ENCODE data around the gene SLX4.
"Not testable (repeated sequence)": the region's sequence is repeated elsewhere in the genome, so short reads cannot be mapped to it uniquely, and the experiment has no call there.

The SLX4 gene

DNA sequence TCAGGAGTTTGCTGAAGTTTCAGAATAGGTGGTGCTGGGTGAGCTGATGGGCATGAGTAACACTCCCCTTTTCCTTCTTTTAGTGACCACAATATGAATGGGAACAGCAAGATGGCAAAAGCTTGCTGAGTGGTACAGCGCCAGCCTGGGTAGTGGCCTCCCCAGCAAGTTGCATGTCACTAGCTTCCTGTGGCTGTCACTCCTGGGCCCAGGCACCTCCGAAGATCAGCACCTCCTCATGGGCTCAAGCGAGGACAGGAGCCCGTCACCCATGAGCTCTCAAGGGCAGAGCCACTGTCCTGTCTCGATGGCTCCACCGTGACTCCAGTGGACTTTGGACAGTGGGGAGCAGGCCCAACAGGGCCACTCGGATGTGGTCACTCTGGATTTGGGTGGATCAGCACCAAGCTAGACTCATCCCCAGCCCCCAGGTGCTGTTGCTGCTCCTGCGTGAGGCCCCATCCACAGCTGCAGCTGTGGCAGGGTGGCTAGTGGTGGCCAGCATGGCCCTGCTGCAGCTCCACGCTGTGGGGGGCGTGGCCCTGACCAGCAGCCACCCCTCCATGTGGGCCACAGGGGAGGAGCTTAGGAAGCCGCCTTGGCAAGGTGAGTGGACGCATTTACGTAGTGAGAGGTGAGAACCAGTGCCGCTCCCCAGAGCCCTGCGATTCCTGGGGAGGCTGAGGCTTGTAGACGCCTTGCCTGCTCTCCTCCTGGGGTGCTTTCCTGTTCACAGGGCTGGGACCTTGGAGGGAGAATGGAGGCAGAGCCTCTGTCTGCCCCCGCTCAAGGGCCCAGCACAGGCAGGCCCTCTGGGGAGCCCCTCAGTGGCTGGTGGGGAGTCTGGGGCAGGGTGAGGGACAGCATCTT, 29.5 kb upstream of the SLX4 start:
- DNase-seq (ENCODE audit: low read depth) = no peak

DNA sequence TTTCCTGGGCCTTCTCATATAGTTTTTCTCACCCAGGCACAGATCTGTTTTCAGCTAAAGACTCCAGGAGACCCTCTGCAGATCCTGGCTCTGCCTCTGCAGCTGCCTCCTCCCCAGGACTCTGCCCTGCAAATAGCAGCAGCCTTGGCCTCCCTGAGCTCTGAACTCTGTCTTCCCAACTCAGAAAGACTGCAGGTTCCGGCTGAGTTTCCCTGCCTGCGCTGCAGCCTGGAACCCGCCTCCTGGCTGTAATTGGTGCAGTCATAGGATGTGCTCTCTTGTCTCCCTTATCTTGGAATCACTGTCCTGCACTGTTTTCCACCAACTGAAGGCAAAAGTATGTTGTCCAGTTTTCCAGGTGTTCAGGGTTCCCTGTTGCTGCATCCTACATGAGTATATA, 28.8 kb upstream of the SLX4 start:
- no peak for DNase-seq (ENCODE audit: low read depth)

DNA sequence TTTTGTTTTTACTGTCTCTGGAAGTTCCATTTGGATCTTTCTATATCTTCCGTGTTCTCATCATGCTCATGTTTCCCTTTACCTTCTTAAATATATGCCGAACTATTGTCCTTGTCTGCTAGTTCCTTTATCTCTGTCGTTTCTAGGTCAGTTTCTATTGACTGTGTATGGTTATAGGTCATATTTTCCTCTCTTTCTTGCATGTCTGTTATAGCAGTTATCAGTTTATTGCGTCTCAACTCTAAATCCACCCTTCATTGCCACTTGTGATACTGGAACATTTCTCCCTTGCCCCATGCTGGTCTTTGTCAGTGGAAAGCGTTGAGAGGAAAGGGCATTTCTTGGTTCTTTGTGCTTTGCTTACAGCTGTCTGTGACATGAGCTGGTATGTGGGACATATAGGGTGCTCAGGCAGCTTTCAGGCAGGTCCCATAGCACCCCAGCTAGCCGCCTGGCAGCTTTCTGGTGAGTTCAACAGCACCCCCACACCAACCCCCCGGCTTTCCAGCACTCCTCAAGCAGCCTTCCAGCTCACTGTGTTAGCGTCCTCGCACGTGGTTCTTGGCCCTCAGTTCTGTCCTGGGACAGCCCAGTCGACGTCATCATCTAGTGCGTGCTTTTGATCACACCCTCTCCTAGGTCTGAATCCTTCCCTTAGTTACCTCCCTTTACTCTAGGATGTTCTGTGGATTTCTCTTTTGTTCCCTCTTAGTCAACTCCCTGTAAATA, 27.7 kb upstream of the SLX4 start:
- DNase-seq (ENCODE audit: low read depth) = no peak

DNA sequence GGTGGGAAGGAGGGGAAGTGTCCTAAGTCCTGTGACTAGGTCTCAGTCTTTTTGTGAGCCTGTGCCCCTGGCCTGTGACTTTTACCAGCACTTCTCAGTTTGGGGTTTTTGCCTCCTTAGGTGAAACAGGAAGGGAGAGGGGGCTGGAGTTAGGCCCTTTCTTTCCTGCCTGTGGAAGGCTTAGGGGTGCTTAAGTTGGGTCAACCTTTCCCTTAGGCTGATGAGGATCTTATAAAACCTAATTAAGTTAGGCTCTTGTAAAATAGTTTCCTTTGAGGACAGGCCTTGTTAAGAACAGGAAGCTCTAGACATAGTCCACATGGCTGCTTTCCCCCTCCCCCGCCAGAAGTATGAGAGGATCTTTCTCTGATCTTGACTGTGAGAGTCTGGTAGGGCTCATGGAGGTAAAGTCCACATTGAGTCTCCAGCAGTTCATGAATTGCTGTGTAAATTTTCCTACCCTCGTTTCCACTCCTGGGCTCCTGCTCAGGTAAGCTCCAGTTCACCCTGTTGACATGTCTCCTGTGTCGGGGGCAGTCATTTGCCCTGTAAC, 26.0 kb upstream of the SLX4 start:
- DNase-seq (ENCODE audit: low read depth) = no peak

DNA sequence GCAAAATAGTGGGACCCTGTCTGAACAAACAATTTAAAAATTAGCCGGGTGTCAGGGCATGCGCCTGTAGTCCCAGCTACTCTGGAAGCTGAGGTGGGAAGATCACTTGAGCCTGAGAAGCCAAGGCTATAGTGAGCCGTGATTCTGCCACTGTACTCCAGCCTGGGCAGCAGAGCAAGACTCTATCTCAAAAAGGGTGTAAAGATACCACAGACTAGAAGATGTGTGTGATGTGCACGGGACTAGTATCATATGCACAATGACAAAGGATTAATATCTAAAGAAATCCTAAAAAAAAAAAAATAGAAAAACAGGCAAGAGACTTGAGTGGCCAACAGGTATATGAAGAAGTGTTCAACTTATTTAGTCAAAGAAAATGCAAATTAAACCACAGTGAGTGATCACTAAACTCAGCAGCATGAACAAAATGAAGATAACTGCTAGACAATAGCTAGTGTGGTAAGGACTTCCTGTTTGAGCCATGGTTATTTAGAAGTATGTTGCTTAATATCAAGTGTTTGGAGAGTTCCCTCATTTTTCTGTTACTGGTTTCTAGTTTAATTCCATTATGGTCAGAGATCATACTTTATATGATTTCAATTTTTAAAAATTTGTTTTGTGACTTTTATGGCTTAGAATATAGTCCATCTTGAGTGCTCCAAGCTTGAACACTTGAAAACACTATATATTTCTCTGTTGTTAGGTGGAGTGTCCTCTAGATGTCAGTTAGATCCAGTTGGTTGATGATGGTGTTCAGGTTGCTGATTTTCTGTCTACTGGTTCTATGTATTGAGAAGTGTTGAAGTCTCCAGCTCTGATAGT, 14.7 kb upstream of the SLX4 start:
- no peak for DNase-seq (ENCODE audit: low read depth)

DNA sequence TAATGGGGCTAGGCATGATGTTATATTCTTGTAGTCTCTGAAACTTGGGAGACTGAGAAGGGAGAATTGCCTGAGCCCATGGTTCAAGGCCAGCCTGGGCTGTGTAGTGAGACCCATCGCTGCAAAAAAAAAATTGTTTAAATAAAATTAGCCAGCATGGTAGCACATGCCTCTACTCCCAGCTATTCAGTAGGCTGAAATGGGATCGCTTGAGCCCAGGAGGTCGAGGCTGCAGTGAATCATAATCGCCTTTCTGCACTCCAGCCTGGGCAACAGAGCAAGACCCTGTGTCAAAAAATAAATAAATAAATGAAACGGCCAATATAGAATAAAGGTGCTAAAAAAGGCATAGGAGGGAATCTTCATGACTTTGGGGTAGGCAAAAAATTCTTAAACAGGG, 13.9 kb upstream of the SLX4 start:
- DNase-seq (ENCODE audit: low read depth) = no peak

DNA sequence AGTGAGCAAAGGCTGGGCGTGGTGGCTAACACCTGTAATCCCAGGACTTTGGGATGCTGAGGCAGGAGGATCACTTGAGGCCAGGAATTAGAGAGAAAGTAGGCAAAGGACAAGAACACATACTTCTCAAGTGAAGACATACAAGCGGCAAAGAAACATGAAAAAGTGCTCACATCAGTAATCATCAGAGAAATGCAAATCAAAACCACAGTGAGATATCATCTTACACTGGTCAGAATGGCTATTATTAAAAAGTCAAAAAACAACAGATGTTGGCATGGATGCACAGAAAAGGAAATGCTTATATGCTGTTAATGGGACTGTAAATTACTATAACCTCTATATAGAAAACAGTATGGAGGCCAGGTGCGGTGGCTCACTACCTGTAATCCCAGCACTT, 12.2 kb upstream of the SLX4 start:
- no peak for DNase-seq (ENCODE audit: low read depth)

DNA sequence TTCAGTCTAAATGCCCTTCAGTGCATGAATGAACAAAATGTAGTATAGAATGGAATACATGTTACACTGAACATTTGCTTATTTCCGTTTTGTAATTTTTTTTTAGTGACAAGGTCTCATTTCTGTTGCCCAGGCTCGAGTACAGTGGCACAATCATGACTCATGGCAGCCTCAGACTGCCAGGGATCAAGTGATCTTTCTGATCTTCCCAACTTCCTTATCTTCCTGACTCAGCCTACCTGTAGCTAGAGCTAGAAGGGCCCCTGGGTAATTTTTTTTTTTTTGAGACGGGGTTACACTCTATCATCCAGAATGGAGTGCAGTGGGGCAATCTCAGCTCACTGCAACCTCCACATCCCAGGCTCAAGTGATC, 7.3 kb upstream of the SLX4 start:
- no peak for DNase-seq (ENCODE audit: low read depth)

DNA sequence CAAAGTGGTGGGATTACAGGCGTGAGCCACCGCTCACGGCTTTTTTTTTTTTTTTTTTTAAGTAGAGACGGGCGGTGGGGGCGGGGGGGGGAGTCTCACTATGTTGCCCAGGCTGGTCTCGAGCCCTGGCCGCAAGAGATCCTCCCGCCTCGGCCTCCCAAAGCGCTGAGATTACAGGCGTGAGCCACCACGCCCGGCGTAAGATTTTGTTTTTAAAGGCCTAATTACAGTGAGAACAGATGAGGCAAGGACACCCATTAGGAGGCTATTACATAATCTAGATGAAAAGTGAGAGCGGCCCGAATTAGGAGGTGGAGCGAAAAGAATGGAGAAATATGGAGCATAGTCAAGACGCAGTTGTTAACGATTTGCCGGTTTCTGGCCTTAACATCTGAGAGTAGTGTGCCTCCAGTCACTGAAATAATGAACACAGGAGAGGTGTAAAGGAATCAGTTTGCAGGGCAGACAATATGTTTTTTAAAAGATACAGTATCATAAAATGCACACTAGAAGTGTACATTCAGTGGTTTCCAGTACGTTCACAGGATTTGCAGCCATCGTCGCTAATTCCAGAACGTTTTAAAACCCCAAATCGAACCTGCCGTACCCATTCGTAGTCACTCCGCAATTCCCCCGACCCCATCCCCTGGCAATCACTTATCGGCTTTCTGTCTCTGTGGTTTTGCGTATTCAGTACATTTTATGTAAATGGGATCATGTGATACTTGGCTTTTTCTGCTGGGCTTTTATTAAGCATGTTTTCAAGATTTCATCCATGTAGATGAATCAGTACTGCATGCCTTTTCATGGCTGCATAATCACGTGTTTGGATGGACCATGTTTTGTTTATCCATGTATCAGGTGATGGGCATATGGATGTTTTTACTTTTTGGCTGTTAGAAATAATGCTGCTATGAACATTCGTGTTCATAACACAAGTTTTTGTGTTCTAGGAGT, 1.4 kb upstream of the SLX4 start:
- no peak for DNase-seq (ENCODE audit: low read depth)

DNA sequence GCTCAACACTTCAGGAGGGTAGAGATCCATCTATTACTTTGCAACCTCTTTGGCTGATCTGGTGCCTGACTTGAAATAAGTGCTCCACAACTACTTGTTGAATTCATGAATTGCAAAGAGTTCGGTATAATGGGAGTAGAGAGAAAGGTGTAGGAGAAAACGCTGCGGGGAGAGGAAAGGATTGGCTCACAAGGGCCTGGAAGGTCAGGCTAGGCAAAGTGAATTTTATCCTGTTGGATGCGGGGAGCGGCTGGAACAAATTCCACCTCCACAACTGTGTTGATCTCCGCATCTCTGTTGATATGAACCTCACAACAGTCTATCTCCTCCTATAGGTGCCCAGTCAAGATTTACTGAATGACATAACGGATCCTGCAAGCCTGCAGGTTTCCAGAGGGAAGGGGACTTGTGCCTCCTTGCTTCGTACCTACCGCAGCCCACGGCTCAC, 684 bp downstream of the SLX4 start:
- DNase-seq (ENCODE audit: low read depth) = no peak

DNA sequence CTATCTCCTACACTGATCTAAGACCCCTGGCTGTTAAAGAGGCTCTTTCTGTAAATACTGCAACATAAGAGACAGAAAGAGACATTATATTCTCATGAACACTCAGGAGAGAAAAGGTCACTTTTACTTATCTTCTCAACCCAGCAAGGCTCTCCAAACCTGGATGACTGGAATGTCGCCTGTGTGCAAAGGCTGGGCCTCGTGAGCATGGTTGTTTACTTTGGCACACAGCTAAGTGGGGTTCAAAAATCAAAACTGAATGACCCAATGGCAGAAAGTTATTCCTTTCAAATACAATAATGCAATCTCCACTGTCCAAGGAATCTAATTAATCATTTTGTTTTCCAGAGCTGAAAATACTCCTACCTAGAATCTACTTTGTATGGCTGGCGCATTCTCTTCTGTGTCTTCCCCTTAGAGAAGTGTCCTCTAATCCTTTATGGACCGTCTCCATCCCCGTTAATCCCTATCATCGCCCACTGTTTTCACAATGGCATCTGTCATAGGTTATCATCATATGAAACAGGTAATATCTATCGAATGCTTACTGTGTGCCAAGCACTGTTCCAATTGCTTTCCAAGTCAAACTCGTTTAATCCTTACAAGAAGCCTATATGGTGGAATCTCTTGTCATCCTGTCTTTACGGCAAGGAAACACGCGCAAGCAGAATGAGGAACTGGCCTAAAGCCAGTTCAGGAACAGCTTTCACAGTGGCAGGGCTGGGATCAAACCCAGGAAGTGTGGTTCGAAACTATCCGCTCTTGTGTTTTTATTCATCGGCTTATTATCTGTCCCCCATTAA, 1.3 kb downstream of the SLX4 start:
- no peak for DNase-seq (ENCODE audit: low read depth)

DNA sequence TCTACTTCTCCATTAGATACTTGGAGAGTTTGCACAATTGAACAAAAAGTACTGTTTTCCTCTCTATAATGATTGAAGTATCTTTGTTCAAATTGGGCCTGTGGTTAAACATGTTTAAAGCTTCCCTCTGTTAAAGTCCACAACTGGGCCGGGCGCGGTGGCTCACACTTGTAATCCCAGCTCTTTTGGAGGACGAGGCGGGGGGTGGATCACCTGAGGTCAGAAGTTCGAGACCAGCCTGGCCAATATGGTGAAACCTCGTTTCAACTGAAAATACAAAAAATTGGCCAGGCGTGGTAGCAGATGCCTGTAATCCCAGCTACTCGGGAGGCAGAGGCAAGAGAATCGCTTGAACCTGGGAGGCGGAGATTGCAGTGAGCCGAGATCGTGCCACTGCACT, 2.4 kb downstream of the SLX4 start:
- not testable (repeated sequence) for DNase-seq (ENCODE audit: low read depth)

DNA sequence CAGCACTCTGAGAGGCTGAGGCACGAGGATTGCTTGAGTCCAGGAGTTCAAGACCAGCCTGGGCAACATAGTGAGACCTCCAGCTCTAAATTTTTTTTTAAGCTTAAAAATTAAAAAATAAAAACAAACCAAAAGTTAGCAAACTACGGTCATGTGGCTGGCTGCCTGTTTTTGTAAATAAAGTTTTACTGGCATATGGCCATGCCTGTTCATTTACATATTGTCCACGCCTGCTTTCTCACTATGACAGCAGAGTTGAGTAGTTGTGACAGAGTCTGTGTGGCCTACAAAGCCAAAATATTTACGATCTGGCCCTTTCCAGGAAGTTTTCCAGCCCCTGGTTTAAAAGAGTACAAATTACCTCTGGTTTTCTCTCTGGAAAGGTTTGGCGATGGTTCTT, 3.3 kb downstream of the SLX4 start:
- no peak for DNase-seq (ENCODE audit: low read depth)

DNA sequence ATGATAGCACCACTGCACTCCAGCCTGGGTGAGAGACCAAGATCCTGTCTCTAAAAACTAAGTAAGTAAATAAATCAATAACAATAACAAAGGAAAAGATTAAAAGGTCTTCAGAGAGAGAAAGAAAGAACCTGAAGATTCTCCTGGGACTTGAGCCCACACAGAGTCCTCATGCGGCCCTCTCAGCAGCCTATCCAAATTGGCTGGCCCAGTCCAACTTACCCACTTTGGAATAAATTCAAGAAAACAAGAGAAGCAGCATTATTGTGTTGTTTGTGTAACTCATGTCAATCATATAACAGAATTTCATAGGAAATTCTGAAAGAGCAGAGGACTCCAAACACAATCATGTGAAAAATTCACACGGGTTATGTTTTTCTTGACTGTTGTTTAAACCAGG, 3.8 kb downstream of the SLX4 start:
- DNase-seq (ENCODE audit: low read depth) = no peak

DNA sequence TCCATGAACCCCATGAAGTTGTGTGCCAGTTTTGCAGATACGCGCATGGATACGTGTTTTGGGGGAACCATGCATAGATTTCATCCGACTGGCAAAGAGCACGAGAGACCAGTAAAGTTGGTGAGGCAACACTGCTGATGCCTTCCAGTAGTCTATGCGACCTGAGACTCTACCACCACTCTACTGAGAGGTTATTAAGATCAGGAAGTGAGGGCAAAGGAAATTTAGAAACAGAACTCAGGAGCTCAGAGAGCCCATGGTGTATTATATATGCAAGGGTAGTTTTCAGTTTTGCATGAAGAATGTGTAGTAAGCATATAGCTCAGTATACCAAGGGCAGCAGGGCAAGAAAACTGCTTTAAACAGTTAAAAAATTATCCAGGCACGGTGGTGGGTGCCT, 4.2 kb downstream of the SLX4 start:
- DNase-seq (ENCODE audit: low read depth) = no peak

DNA sequence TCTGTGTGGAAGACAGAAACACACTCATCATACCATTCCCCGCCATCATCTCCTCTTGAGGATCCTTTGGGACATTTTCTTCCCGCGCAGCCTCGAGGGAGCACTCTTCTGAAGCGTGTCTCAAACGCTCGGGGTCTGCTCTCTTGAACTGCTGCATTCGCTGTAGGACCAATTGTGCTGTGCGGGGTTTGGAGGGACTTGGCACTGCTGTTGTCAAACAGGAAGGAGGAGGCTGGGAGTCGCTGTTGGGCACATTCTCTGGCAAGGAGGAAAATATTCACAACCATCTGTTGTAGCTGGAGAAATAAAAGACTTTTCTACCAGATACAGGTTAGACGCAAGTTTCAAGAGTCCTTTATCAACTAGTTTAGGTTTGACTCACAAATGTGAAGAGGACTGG, 5.0 kb downstream of the SLX4 start:
- no peak for DNase-seq (ENCODE audit: low read depth)

DNA sequence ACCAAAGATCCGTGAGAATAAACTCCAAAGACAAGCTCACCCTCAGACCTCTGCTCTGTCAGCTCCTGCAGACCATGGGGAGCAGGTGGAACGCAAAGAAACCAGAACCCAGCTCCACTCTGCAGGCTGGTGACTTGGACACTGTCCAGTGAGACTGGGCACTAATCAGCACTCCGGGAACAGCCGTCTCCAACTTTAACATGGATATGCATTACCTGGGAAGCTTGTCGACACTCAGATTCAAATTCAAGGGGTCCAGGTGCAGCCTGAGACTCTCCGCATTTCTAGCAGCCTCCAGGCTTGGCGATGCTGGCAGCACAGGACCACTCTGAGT, 9.1 kb downstream of the SLX4 start:
- DNase-seq (ENCODE audit: low read depth) = no peak

DNA sequence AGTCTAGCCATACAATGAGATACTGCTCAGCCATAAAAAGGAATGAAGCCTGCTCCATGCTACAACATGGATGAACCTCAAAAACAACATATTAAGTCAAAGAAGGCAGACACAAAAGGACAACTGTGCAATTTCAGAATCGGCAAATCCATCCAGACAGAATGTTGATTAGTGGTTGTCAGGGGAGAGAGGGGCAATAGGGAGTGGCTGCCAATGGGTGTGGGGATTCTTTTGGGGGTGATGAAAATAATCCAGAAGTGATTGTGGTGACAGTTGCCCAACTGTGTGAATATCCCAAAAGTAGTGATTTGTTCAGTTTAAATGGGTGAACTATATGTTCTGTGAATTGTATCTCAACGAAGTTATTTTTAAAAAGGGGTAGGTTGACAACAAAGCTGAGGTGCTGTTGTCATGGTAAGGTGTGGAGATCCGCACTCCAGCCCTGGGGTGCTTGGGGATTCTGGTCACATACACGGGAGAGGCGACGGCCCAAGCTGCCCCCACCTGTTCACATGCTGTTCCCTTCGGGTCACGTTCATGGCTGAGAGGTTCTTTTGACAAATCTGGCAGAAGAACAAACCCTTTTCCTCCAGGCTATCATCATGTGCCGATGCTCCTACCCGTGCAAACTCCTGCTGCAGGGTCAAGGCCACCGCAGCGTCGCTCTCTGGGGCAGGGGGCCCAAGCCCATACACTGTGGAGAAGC, 9.6 kb downstream of the SLX4 start:
- DNase-seq (ENCODE audit: low read depth) = no peak

DNA sequence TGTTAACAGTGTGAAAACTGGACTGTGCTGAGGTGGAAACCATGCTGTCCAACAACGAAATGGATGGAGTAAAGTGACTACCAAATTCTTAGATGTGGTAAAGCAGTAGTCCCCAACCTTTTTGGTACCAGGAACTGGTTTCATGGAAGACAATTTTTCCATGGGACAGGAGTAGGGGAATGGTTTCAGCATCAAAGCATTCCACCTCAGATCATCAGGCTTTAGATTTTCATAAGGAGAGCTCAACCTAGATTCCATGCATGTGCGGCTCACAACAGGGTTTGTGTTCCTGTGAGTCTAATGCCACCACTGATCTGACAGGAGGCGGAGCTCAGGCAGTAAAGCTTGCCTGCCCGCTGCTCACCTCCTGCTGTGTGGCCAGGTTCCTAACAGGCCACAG, 11.5 kb downstream of the SLX4 start:
- DNase-seq (ENCODE audit: low read depth) = no peak

DNA sequence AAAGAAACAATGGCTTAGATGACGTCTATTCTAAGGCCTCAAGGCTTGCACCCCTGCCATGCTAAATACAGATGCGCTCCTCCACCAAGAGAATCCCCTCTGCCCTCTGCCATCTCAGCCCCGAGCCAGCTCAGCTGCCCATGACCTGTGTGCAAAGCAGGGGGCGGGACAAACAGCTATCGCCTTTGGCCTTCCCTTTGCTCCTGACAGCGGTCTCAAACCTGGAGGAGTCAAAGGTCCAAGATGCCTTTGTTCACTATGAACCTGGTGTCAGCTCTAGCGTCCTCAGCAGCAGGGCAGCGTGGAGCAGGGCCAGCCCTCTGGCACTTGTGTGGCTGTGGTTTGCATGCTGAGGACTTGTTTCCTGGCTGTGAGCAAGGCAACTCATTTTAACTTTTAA, 12.3 kb downstream of the SLX4 start:
- no peak for DNase-seq (ENCODE audit: low read depth)
